Loucy (cell line): Measurements from ENCODE around the gene RRAS.

Experiments
- H2AFZ ChIP-seq: fragments of 200-600 bp; sonication (generic); 2 replicates; pipeline ENCODE4 v1.6.0; 2016; ENCODE audit warnings: antibody characterized with exemption, mild to moderate bottlenecking, low read length, moderate library complexity
- H3F3A ChIP-seq: fragments of 200-600 bp; 2 replicates; pipeline ENCODE4 v1.6.0; 2016; ENCODE audit warnings: antibody characterized with exemption, low read depth, mild to moderate bottlenecking
- H3K27me3 ChIP-seq: fragments of 200-600 bp; sonication (generic); 2 replicates; pipeline ENCODE4 v1.6.1; 2014; ENCODE audit warnings: low read length, mild to moderate bottlenecking; ENCODE audit not compliant: insufficient read depth, poor library complexity, severe bottlenecking
- H3K36me3 ChIP-seq: fragments of 200-600 bp; sonication (generic); 2 replicates; pipeline ENCODE4 v1.6.1; 2016; ENCODE audit warnings: low read length; ENCODE audit not compliant: insufficient read depth
- H3K4me1 ChIP-seq: fragments of 200-600 bp; sonication (generic); 2 replicates; pipeline ENCODE4 v1.5.1; 2014; ENCODE audit warnings: low read length, mild to moderate bottlenecking; ENCODE audit not compliant: insufficient read depth, poor library complexity, severe bottlenecking
- H3K4me2 ChIP-seq: fragments of 200-600 bp; sonication (generic); 2 replicates; pipeline ENCODE4 v1.6.0; 2014; ENCODE audit warnings: antibody characterized with exemption, low read length, low read depth, mild to moderate bottlenecking; ENCODE audit not compliant: poor library complexity, severe bottlenecking
- H3K4me3 ChIP-seq: fragments of 200-600 bp; sonication (generic); 2 replicates; pipeline ENCODE4 v1.5.1; 2014; ENCODE audit warnings: low read length, mild to moderate bottlenecking, mixed read lengths; ENCODE audit not compliant: poor library complexity, severe bottlenecking
- H3K79me2 ChIP-seq: fragments of 200-600 bp; sonication (generic); 2 replicates; pipeline ENCODE4 v1.6.1; 2014; ENCODE audit warnings: low read length; ENCODE audit not compliant: insufficient read depth
- H3K9ac ChIP-seq: fragments of 200-600 bp; sonication (generic); 2 replicates; pipeline ENCODE4 v1.6.0; 2014; ENCODE audit warnings: mild to moderate bottlenecking, low read depth, low read length, moderate library complexity; ENCODE audit not compliant: poor library complexity, severe bottlenecking
- H3K9me2 ChIP-seq: fragments of 200-600 bp; sonication (generic); replicated peaks from 2 replicates; pipeline ENCODE4 v1.6.1; 2016; ENCODE audit warnings: low read depth, low read length, mixed read lengths
- H3K9me3 ChIP-seq: fragments of 200-600 bp; sonication (generic); 2 replicates; pipeline ENCODE4 v1.6.1; 2014; ENCODE audit warnings: mild to moderate bottlenecking, antibody characterized with exemption, low read length, low read depth; ENCODE audit not compliant: insufficient read depth
- H4K20me1 ChIP-seq: fragments of 200-600 bp; sonication (generic); 2 replicates; pipeline ENCODE4 v1.6.0; 2014; ENCODE audit warnings: antibody characterized with exemption, low read length, mild to moderate bottlenecking; ENCODE audit not compliant: insufficient read depth, poor library complexity, severe bottlenecking
- CTCF ChIP-seq: fragments of 200-600 bp; sonication (generic); conservative IDR thresholded peaks from 2 replicates; pipeline ENCODE4 v1.5.1; 2014; ENCODE audit warnings: mild to moderate bottlenecking, antibody characterized with exemption, low read length
- EZH2phosphoT487 ChIP-seq: fragments of 200-600 bp; IDR thresholded peaks from 2 replicates; pipeline ENCODE4 v1.6.1; 2018; ENCODE audit warnings: antibody characterized with exemption, mild to moderate bottlenecking, moderate library complexity, borderline replicate concordance

RRAS gene

GRCh38 chr19:49687566-49688316 lies 47.8 kb upstream of the RRAS start:
- no peak overlapping the region for H3K9ac ChIP-seq
- TF ChIP-seq EZH2phosphoT487 (no peak), CTCF (no peak)
- no peaks in the 10 kb centered on the region for H3K27me3 ChIP-seq
- no peaks in the 10 kb centered on the region for H3K4me1 ChIP-seq
- H3K9me3 ChIP-seq, result no peaks in the 10 kb centered on the region
- H3K4me2 ChIP-seq, result no peak overlapping the region
- H4K20me1 ChIP-seq, result peaks cover 9% of the 10 kb centered on the region
- H3K4me3 ChIP-seq, result no peak overlapping the region
- H2AFZ ChIP-seq, result no peak overlapping the region
- no peaks in the 10 kb centered on the region for H3K9me2 ChIP-seq
- H3K36me3 ChIP-seq, result peaks cover 56% of the 10 kb centered on the region; the same call in 1 of the 2 replicates
- no peaks in the 10 kb centered on the region for H3F3A ChIP-seq
- no peaks in the 10 kb centered on the region for H3K79me2 ChIP-seq

GRCh38 chr19:49687150-49687549 lies 47.2 kb upstream of the RRAS start:
- Histone ChIP-seq H4K20me1 (peaks cover 13% of the 10 kb centered on the region), H3F3A (no peaks in the 10 kb centered on the region), H3K36me3 (peaks cover 62% of the 10 kb centered on the region; the same call in 1 of the 2 replicates), H3K9me2 (no peaks in the 10 kb centered on the region), H3K79me2 (peaks cover 3% of the 10 kb centered on the region; the same call in 1 of the 2 replicates), H3K4me3 (no peak overlapping the region), H3K4me1 (no peaks in the 10 kb centered on the region), H3K4me2 (no peak overlapping the region), H3K27me3 (no peaks in the 10 kb centered on the region), H3K9me3 (no peaks in the 10 kb centered on the region), H3K9ac (no peak overlapping the region), H2AFZ (no peak overlapping the region)
- TF ChIP-seq CTCF (no peak), EZH2phosphoT487 (no peak)

GRCh38 chr19:49686503-49687088 lies 46.7 kb upstream of the RRAS start:
- peaks cover 67% of the 10 kb centered on the region; the same call in 1 of the 2 replicates for H3K36me3 ChIP-seq
- H3K4me3 ChIP-seq, result no peak overlapping the region
- no peaks in the 10 kb centered on the region for H3F3A ChIP-seq
- H3K4me2 ChIP-seq, result no peak overlapping the region
- H3K9me2 ChIP-seq, result no peaks in the 10 kb centered on the region
- no peak overlapping the region for H2AFZ ChIP-seq
- H3K4me1 ChIP-seq, result no peaks in the 10 kb centered on the region
- peaks cover 9% of the 10 kb centered on the region; the same call in 1 of the 2 replicates for H3K79me2 ChIP-seq
- H3K9ac ChIP-seq, result no peak overlapping the region
- H3K9me3 ChIP-seq, result no peaks in the 10 kb centered on the region
- TF ChIP-seq EZH2phosphoT487, result no peak
- TF ChIP-seq CTCF, result no peak
- H4K20me1 ChIP-seq, result peaks cover 18% of the 10 kb centered on the region
- H3K27me3 ChIP-seq, result no peaks in the 10 kb centered on the region
